H1 (cell line): ENCODE results near the gene TSEN2. TPM values are rescaled to one million over a fixed set of nuclear protein-coding genes. Genes with fewer than 3 reads are reported as not detected.

Source experiments
- CTCF ChIA-PET: fragments of 300-600 bp; sonication (Branson Sonifier 250); formaldehyde crosslinking; loops from one replicate; lab custom pipeline; 2021; ENCODE audit not compliant: partially characterized antibody; lab: Charles Lee
- POLR2A ChIA-PET: fragments of 300-600 bp; sonication (Branson Sonifier 250); formaldehyde crosslinking; loops from one replicate; lab custom pipeline; 2021; ENCODE audit warnings: inconsistent platforms; ENCODE audit not compliant: partially characterized antibody; lab: Charles Lee
- DNase-seq, 2 experiments: peaks; one replicate each; pipeline versions ENCODE4 v3.0.0 to v3.0.0-alpha.2; 2010 to 2022; ENCODE audit warnings: low spot score in 2 of 2, low read depth in 1 of 2, mixed read lengths in 1 of 2
- FAIRE-seq: peaks from 2 replicates; lab custom pipeline; 2011; peaks lifted over from hg19 to GRCh38; lab: Jason Lieb, UNC
- H2AFZ ChIP-seq: 2 replicates; pipeline ENCODE4 v1.8.1; 2012; ENCODE audit warnings: low read length, inconsistent platforms
- H2AK5ac ChIP-seq: 2 replicates; pipeline ENCODE4 v1.6.1; 2013; ENCODE audit warnings: low read depth, low read length
- H2BK120ac ChIP-seq: replicated peaks from 2 replicates; pipeline ENCODE3; 2013; ENCODE audit warnings: low read depth, low read length, inconsistent platforms
- H2BK12ac ChIP-seq: 2 replicates; pipeline ENCODE4 v1.6.1; 2013; ENCODE audit warnings: low read depth, low read length
- H2BK15ac ChIP-seq: 2 replicates; pipeline ENCODE4 v1.6.1; 2013; ENCODE audit warnings: low read length
- H2BK20ac ChIP-seq: 2 replicates; pipeline ENCODE4 v1.6.1; 2013; ENCODE audit warnings: low read length
- H2BK5ac ChIP-seq: 2 replicates; pipeline ENCODE4 v1.6.1; 2013; ENCODE audit warnings: low read depth, low read length
- H3K14ac ChIP-seq: 2 replicates; pipeline ENCODE4 v1.6.1; 2013; ENCODE audit warnings: inconsistent platforms; ENCODE audit not compliant: insufficient read length
- H3K18ac ChIP-seq: 2 replicates; pipeline ENCODE4 v1.6.1; 2013; ENCODE audit warnings: low read length; ENCODE audit errors: extremely low read depth
- H3K23ac ChIP-seq: 2 replicates; pipeline ENCODE4 v1.6.1; 2013; ENCODE audit warnings: inconsistent platforms; ENCODE audit not compliant: insufficient read length
- H3K23me2 ChIP-seq: 2 replicates; pipeline ENCODE4 v1.6.1; 2013; ENCODE audit warnings: low read depth, low read length
- H3K27ac ChIP-seq: 2 replicates; pipeline ENCODE4 v1.6.1; 2011; ENCODE audit warnings: low read depth, low read length, inconsistent platforms
- H3K27me3 ChIP-seq, 4 experiments: replicated peaks in 1 of 4; 1 replicate in 1 of 4; 2 replicates in 3 of 4; pipeline versions ENCODE4 v1.6.1 to v1.8.1; 2011 to 2013; ENCODE audit warnings: low read length in 3 of 4, mild to moderate bottlenecking in 3 of 4, inconsistent platforms in 2 of 4, mixed read lengths in 2 of 4, moderate library complexity in 1 of 4; ENCODE audit not compliant: control insufficient read depth in 3 of 4, insufficient read depth in 3 of 4; ENCODE audit errors: extremely low read depth in 1 of 4
- H3K36me3 ChIP-seq, 4 experiments: 2 replicates each; pipeline versions ENCODE4 v1.6.1 to v1.8.1; 2011 to 2013; ENCODE audit warnings: mild to moderate bottlenecking in 4 of 4, low read length in 3 of 4, moderate library complexity in 2 of 4, control low read depth in 1 of 4, inconsistent platforms in 1 of 4; ENCODE audit not compliant: insufficient read depth in 4 of 4, control insufficient read depth in 2 of 4
- H3K4ac ChIP-seq: replicated peaks from 2 replicates; pipeline ENCODE3; 2013; ENCODE audit warnings: low read length, low read depth, mixed read lengths, inconsistent platforms; ENCODE audit not compliant: insufficient read length
- H3K4me1 ChIP-seq, 4 experiments: replicated peaks in 1 of 4; 1 replicate in 1 of 4; 2 replicates in 3 of 4; pipeline versions ENCODE4 v1.6.1 to v1.8.1; 2011 to 2013; ENCODE audit warnings: low read length in 3 of 4, inconsistent platforms in 2 of 4, mixed read lengths in 1 of 4; ENCODE audit not compliant: insufficient read depth in 4 of 4, control insufficient read depth in 3 of 4
- H3K4me2 ChIP-seq, 2 experiments: 2 replicates each; pipeline versions ENCODE4 v1.6.1 to v1.8.1; 2011 to 2013; ENCODE audit warnings: low read depth in 2 of 2, low read length in 2 of 2, control low read depth in 1 of 2, inconsistent platforms in 1 of 2, mild to moderate bottlenecking in 1 of 2; ENCODE audit not compliant: insufficient read depth in 1 of 2
- H3K4me3 ChIP-seq, 4 experiments: fragments of 200-600, 300-600 bp in 1 of 4; sonication (generic), shearing (Covaris generic), sonication (Bioruptor Twin) in 1 of 4; 2 replicates each; pipeline versions ENCODE4 v1.5.1 to v1.8.1; 2011 to 2016; ENCODE audit warnings: low read length in 4 of 4, low read depth in 3 of 4, control low read depth in 2 of 4, inconsistent platforms in 2 of 4, mild to moderate bottlenecking in 2 of 4, mixed read lengths in 1 of 4, moderate library complexity in 1 of 4; ENCODE audit not compliant: insufficient read depth in 2 of 4; ENCODE audit errors: extremely low read depth in 1 of 4
- H3K56ac ChIP-seq: replicated peaks from 2 replicates; pipeline ENCODE3; 2013; ENCODE audit warnings: low read depth, mild to moderate bottlenecking, mixed read lengths, low read length, inconsistent platforms; ENCODE audit not compliant: insufficient read length
- H3K79me1 ChIP-seq: 2 replicates; pipeline ENCODE4 v1.6.1; 2013; ENCODE audit warnings: low read depth, low read length, control low read depth
- H3K79me2 ChIP-seq, 2 experiments: 2 replicates each; pipeline versions ENCODE4 v1.6.1 to v1.8.1; 2012 to 2013; ENCODE audit warnings: low read length in 2 of 2, mild to moderate bottlenecking in 2 of 2, inconsistent platforms in 1 of 2; ENCODE audit not compliant: insufficient read depth in 2 of 2, control insufficient read depth in 1 of 2
- H3K9ac ChIP-seq, 4 experiments: replicated peaks in 1 of 4; 1 replicate in 1 of 4; 2 replicates in 3 of 4; pipeline versions ENCODE4 v1.6.1 to v1.8.1; 2011 to 2013; ENCODE audit warnings: low read depth in 3 of 4, low read length in 3 of 4, control low read depth in 2 of 4, mild to moderate bottlenecking in 2 of 4, moderate library complexity in 2 of 4, inconsistent platforms in 1 of 4; ENCODE audit errors: extremely low read depth in 1 of 4
- H3K9me3 ChIP-seq, 2 experiments: 2 replicates each; pipeline versions ENCODE4 v1.6.1 to v1.8.1; 2012 to 2013; ENCODE audit warnings: mild to moderate bottlenecking in 2 of 2, moderate library complexity in 2 of 2, control low read depth in 1 of 2, inconsistent platforms in 1 of 2, low read depth in 1 of 2, low read length in 1 of 2, mixed read lengths in 1 of 2; ENCODE audit not compliant: insufficient read depth in 2 of 2
- H4K20me1 ChIP-seq, 2 experiments: replicated peaks in 1 of 2; 2 replicates each; pipeline versions ENCODE3 to v1.8.1; 2011 to 2013; ENCODE audit warnings: inconsistent platforms in 2 of 2, low read length in 2 of 2, mild to moderate bottlenecking in 1 of 2; ENCODE audit not compliant: insufficient read depth in 2 of 2, control insufficient read depth in 1 of 2
- H4K5ac ChIP-seq: 2 replicates; pipeline ENCODE4 v1.6.1; 2013; ENCODE audit warnings: low read length, low read depth, mixed read lengths, inconsistent platforms; ENCODE audit not compliant: insufficient read length
- H4K8ac ChIP-seq: 2 replicates; pipeline ENCODE4 v1.8.0; 2013; ENCODE audit warnings: mild to moderate bottlenecking, moderate library complexity, low read length, inconsistent platforms; ENCODE audit not compliant: insufficient read depth; ENCODE audit errors: extremely low read depth
- H4K91ac ChIP-seq: replicated peaks from 2 replicates; pipeline ENCODE3; 2013; ENCODE audit warnings: low read length, mixed read lengths, inconsistent platforms; ENCODE audit not compliant: insufficient read length
- BRCA1 ChIP-seq: IDR thresholded peaks from 2 replicates; pipeline ENCODE4 v1.6.1; 2012; ENCODE audit warnings: low read depth, low read length, improper control_type of control experiment
- GABPA ChIP-seq: IDR thresholded peaks from 2 replicates; pipeline ENCODE4 v1.6.1; 2011; ENCODE audit warnings: mild to moderate bottlenecking, low read length, moderate library complexity, borderline replicate concordance; ENCODE audit not compliant: insufficient read depth
- MAX ChIP-seq: IDR thresholded peaks from 2 replicates; pipeline ENCODE4 v1.6.1; 2012; ENCODE audit warnings: inconsistent platforms
- NANOG ChIP-seq: IDR thresholded peaks from 2 replicates; pipeline ENCODE4 v1.6.1; 2011; ENCODE audit warnings: low read length, low read depth, mild to moderate bottlenecking, inconsistent platforms; ENCODE audit not compliant: insufficient read depth, poor library complexity, severe bottlenecking
- POLR2AphosphoS5 ChIP-seq: IDR thresholded peaks from 2 replicates; pipeline ENCODE4 v1.6.1; 2011; ENCODE audit warnings: low read depth, low read length
- RBBP5 ChIP-seq: IDR thresholded peaks from 2 replicates; pipeline ENCODE4 v1.7.1; 2012; ENCODE audit warnings: low read depth, mild to moderate bottlenecking, inconsistent platforms, low read length, moderate library complexity, borderline replicate concordance
- SIN3A ChIP-seq, 2 experiments: IDR thresholded peaks in 1 of 2; conservative IDR thresholded peaks in 1 of 2; 2 replicates each; pipeline ENCODE4 v1.6.1; 2011 to 2012; ENCODE audit warnings: low read length in 2 of 2, improper control_type of control experiment in 1 of 2, low read depth in 1 of 2, mild to moderate bottlenecking in 1 of 2
- SIRT6 ChIP-seq: IDR thresholded peaks from one replicate; pipeline ENCODE4 v1.7.1; 2012; ENCODE audit warnings: low read length, inconsistent platforms
- SIX5 ChIP-seq: IDR thresholded peaks from 2 replicates; pipeline ENCODE4 v1.6.1; 2011; ENCODE audit warnings: mild to moderate bottlenecking, low read depth, low read length
- WGBS, 2 experiments: shearing (Covaris generic) in 1 of 2; methylation state at CpG; one replicate each; pipeline versions ENCODE4 v1.1.6 to v1.1.7; 2013 to 2015; ENCODE audit warnings: low lambda C conversion rate in 2 of 2, mixed read lengths in 2 of 2, inconsistent platforms in 1 of 2, low coverage in 1 of 2, missing lambda C conversion rate in 1 of 2; ENCODE audit not compliant: insufficient replicate concordance in 2 of 2, insufficient coverage in 1 of 2, insufficient read length in 1 of 2; ENCODE audit errors: extremely low coverage in 1 of 2, missing lambda C conversion rate in 1 of 2; 5-methylcytosine and 5-hydroxymethylcytosine counted together
- polyA plus RNA-seq, 7 experiments: library from polyadenylated mRNA; depleted of rRNA in 3 of 7; stranded (reverse) in 5 of 7; unstranded in 2 of 7; fragments of >200 nt in 5 of 7; fragments of 200-250 nt in 2 of 7; gene quantifications; 1 replicate in 5 of 7; 2 replicates in 1 of 7; 4 replicates in 1 of 7; pipeline versions ENCODE4 v1.2.1 to v1.2.3, GENCODE V29; 2011 to 2013; ENCODE audit warnings: missing spikeins in 2 of 7, mixed read lengths in 2 of 7
- total RNA-seq: library from RNA; stranded (reverse); fragmentation: NEBNext Ultra II Directional; extraction: Animal tissue kit (Norgen Biotek cat#: 25700); gene quantifications from 2 replicates; pipeline ENCODE4 v1.2.1, GENCODE V29; 2021

TSEN2 gene
- total and polyA plus RNA-seq, 2 of the 8 experiments (the other 6 are each of a cell fraction or from before 2014, with no cell fraction given) = 16.1 to 22.4 TPM

DNA sequence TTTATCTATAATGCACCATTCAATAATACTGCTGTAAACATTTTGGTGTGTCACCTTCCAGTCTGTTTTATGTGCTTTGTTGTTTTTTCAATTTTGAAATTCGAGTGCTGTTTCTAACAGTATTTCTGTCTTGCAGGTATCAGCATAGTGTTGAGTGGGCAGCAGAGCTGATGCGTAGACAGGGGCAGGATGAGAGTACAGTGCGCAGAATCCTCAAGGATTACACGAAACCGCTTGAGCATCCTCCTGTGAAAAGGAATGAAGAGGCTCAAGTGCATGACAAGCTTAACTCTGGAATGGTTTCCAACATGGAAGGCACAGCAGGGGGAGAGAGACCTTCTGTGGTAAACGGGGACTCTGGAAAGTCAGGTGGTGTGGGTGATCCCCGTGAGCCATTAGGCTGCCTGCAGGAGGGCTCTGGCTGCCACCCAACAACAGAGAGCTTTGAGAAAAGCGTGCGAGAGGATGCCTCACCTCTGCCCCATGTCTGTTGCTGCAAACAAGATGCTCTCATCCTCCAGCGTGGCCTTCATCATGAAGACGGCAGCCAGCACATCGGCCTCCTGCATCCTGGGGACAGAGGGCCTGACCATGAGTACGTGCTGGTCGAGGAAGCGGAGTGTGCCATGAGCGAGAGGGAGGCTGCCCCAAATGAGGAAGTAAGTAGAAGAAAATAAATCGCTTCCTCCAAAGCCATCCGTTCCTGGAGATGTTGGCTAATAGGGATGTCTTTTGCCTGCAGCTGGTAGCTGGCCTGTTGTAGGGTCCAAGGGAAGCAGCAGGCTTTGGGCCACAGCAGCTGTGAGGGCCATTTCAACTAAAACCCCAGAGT is 19.1 kb downstream of the TSEN2 start:
- Histone ChIP-seq H3K4me3 (no peak overlapping the region), H3K4ac (no peak overlapping the region), H3K27ac (no peak overlapping the region), H2BK20ac (no peak overlapping the region), H3K4me1 (no peaks in the 10 kb centered on the region), H2BK15ac (no peak overlapping the region), H3K56ac (no peak overlapping the region), H3K9me3 (no peaks in the 10 kb centered on the region), H3K79me2 (no peaks in the 10 kb centered on the region), H2BK120ac (no peak overlapping the region), H3K36me3 (peaks cover 11 to 72% (median 47%) of the 10 kb centered on the region in 4 experiments), H3K14ac (no peak overlapping the region), H4K91ac (no peak overlapping the region), H3K23ac (no peak overlapping the region), H3K27me3 (no peaks in the 10 kb centered on the region), H4K8ac (no peak overlapping the region), H3K79me1 (no peaks in the 10 kb centered on the region), H2BK12ac (no peak overlapping the region), H4K20me1 (peaks cover 0 to 2% of the 10 kb centered on the region in 2 experiments), H2AFZ (no peak overlapping the region), H3K4me2 (no peak overlapping the region), H4K5ac (no peak overlapping the region), H3K9ac (no peak overlapping the region), H3K23me2 (no peaks in the 10 kb centered on the region), H2AK5ac (no peak overlapping the region), H3K18ac (no peak overlapping the region), H2BK5ac (no peak overlapping the region)
- no peak for FAIRE-seq
- ChIA-PET CTCF (interaction anchor here (0.6 to 0.8 kb wide), 2 partner anchors 18 to 327 kb away, joined by 3 read pairs; no protein-coding TSS in a partner anchor), POLR2A (interaction anchor here (0.6 to 1.3 kb wide), 3 partner anchors 11 to 85 kb away, joined by 3 read pairs; no protein-coding TSS in a partner anchor)
- 95% methylated on average over 18 of the region's 18 CpGs; no CpG with 5 or more reads in 1 of the 2 experiments for WGBS, 2 experiments
- no peak for DNase-seq
- no peak for TF ChIP-seq SIRT6
- TF ChIP-seq RBBP5 = no peak
- no peak for TF ChIP-seq BRCA1
- TF ChIP-seq POLR2AphosphoS5 = no peak
- no peak for TF ChIP-seq SIX5
- no peak for TF ChIP-seq GABPA
- no peak for TF ChIP-seq NANOG
- TF ChIP-seq SIN3A (conservative IDR thresholded peaks at IDR 0.05 in 1 of 2, IDR thresholded peaks at IDR 0.05 in 1 of 2; ENCODE audit: low read depth in 1 of 2, low read length in 2 of 2) = no peak
- TF ChIP-seq MAX = no peak
